Upper lobe of right lung (tissue), 1 donor: ENCODE measurements around the gene THYN1. TPM values are rescaled to one million over a fixed set of nuclear protein-coding genes. Genes with fewer than 3 reads are reported as not detected.

Source experiments
- ATAC-seq: fragments of 200-7000 bp; cut with Tn5 transposase; one replicate; pipeline ENCODE4 v1.9.1; 2020; ENCODE audit warnings: mild to moderate bottlenecking, moderate library complexity
- DNase-seq: peaks from one replicate; pipeline ENCODE4 v3.0.0-alpha.2; 2020
- H3K27ac ChIP-seq: fragments of 200-600 bp; one replicate; pipeline ENCODE4 v1.8.0; 2022
- H3K27me3 ChIP-seq: fragments of 200-600 bp; one replicate; pipeline ENCODE4 v1.8.0; 2022; ENCODE audit warnings: mild to moderate bottlenecking
- H3K36me3 ChIP-seq: fragments of 200-600 bp; one replicate; pipeline ENCODE4 v1.8.0; 2022
- H3K4me1 ChIP-seq: fragments of 200-600 bp; one replicate; pipeline ENCODE4 v1.8.0; 2022
- H3K4me3 ChIP-seq: fragments of 200-600 bp; one replicate; pipeline ENCODE4 v1.8.0; 2022; ENCODE audit warnings: mild to moderate bottlenecking
- H3K9me3 ChIP-seq: fragments of 200-600 bp; one replicate; pipeline ENCODE4 v1.8.0; 2022
- CTCF ChIP-seq: fragments of 200-600 bp; IDR thresholded peaks from one replicate; pipeline ENCODE4 v1.8.0; 2022; ENCODE audit warnings: antibody characterized with exemption
- intact Hi-C: fragments of 100-400 bp; cut with DNase I; formaldehyde crosslinking; loops from one replicate; pipeline ENCODE4 v1.11.0; 2022
- total RNA-seq: library from RNA; stranded (reverse); fragmentation: NEBNext Ultra II Directional; extraction: Animal tissue kit (Norgen Biotek cat#: 25700); gene quantifications from one replicate; pipeline ENCODE4 v1.2.1, GENCODE V29; 2021
- donor health status: DM: no; HTN: yes; CAD: no; lungs with severe emphysema.

THYN1 gene
- total RNA-seq, 1 donor from 2014 or later, result 33.8 TPM

GRCh38 chr11:134200688-134201087 lies 52.5 kb downstream of the THYN1 start:
- no peaks in the 10 kb centered on the region for H3K4me1 ChIP-seq
- no peaks in the 10 kb centered on the region for H3K27me3 ChIP-seq
- H3K27ac ChIP-seq, result no peak overlapping the region
- no peak overlapping the region for H3K4me3 ChIP-seq
- H3K36me3 ChIP-seq, result peaks cover 62% of the 10 kb centered on the region
- no peaks in the 10 kb centered on the region for H3K9me3 ChIP-seq
- no peak for TF ChIP-seq CTCF
- ATAC-seq, result no peak
- intact Hi-C loops, result no loop called here
- DNase-seq, result no peak

GRCh38 chr11:134199531-134199930 lies 53.6 kb downstream of the THYN1 start:
- H3K4me3 ChIP-seq, result no peak overlapping the region
- H3K4me1 ChIP-seq, result no peaks in the 10 kb centered on the region
- TF ChIP-seq CTCF, result no peak
- no peaks in the 10 kb centered on the region for H3K9me3 ChIP-seq
- ATAC-seq, result no peak
- no peaks in the 10 kb centered on the region for H3K27me3 ChIP-seq
- H3K36me3 ChIP-seq, result peaks cover 52% of the 10 kb centered on the region
- intact Hi-C loops, result no loop called here
- H3K27ac ChIP-seq, result no peak overlapping the region
- DNase-seq, result no peak

Other genes starting within 250 kb of the THYN1 start
- gene JAM3, start 184.3 kb downstream of the THYN1 start, total RNA-seq, result 26.9 TPM
- gene NCAPD3, start 29.4 kb downstream of the THYN1 start, total RNA-seq, result 17.3 TPM
- gene VPS26B, start 28.7 kb downstream of the THYN1 start, total RNA-seq, result 37.2 TPM
- 44.8 TPM for gene ACAD8, start 216 bp upstream of the THYN1 start, total RNA-seq
- 0.43 TPM for gene GLB1L3, start 23.0 kb upstream of the THYN1 start, total RNA-seq
- 4.9 TPM for gene GLB1L2, start 78.6 kb upstream of the THYN1 start, total RNA-seq
- 1.2 TPM for gene B3GAT1, start 158.9 kb upstream of the THYN1 start, total RNA-seq